K562 (cell line): Measurements from ENCODE around the gene IGF1R. TPM values are rescaled to one million over a fixed set of nuclear protein-coding genes. Genes with fewer than 3 reads are reported as not detected.

ENCODE experiments used
- ATAC-seq: fragments of 200-7000 bp; cut with Tn5 transposase; 3 replicates; pipeline ENCODE4 v1.9.1; 2020; ENCODE audit warnings: moderate library complexity
- BruUV-seq: library from RNA; stranded (reverse); fragments of 400-500 nt; replicated peaks from 2 replicates; lab custom pipeline; 2021; lab: Mats Ljungman, UMichigan
- CTCF ChIA-PET: fragments of 300-600 bp; formaldehyde crosslinking; extraction: SDS; loops from one replicate; lab custom pipeline; 2021; ENCODE audit warnings: low intra/inter-chr PET ratio; lab: Yijun Ruan, JAX
- POLR2A ChIA-PET: fragments of 300-600, 350-650 bp; sonication (Branson Sonifier 250); formaldehyde crosslinking; extraction: SDS; loops from one replicate; lab custom pipeline; 2021; ENCODE audit warnings: antibody characterized with exemption, inconsistent platforms; lab: Yijun Ruan, JAX
- DNase-seq, 4 experiments: peaks; one replicate each; pipeline versions ENCODE4 v3.0.0 to v3.0.0-alpha.2; 2011 to 2018; ENCODE audit warnings: low spot score in 3 of 4, mixed read lengths in 3 of 4; ENCODE audit errors: extremely low read depth in 1 of 4
- FAIRE-seq: peaks from 2 replicates; lab custom pipeline; 2011; peaks lifted over from hg19 to GRCh38; lab: Jason Lieb, UNC
- H2AFZ ChIP-seq: 2 replicates; pipeline ENCODE4 v1.6.0; 2011; ENCODE audit warnings: low read depth, low read length, control low read depth, inconsistent platforms
- H3K27ac ChIP-seq: fragments of 200-600 bp; 3 replicates; pipeline ENCODE4 v1.8.0; 2011; ENCODE audit warnings: low read depth, mild to moderate bottlenecking, control low read depth, inconsistent platforms, low read length, moderate library complexity, mixed read lengths; ENCODE audit errors: extremely low read depth
- H3K27me3 ChIP-seq, 2 experiments: fragments of 300-600 bp in 1 of 2; 2 replicates in 1 of 2; 3 replicates in 1 of 2; pipeline versions ENCODE4 v1.6.0 to v1.8.0; 2011; ENCODE audit warnings: inconsistent platforms in 2 of 2, low read length in 2 of 2, mild to moderate bottlenecking in 1 of 2, mixed read lengths in 1 of 2, moderate library complexity in 1 of 2; ENCODE audit not compliant: control insufficient read depth in 2 of 2, insufficient read depth in 2 of 2
- H3K36me3 ChIP-seq: fragments of 300-600 bp; 3 replicates; pipeline ENCODE4 v1.8.0; 2011; ENCODE audit warnings: mild to moderate bottlenecking, low read length, inconsistent platforms; ENCODE audit not compliant: control insufficient read depth, insufficient read depth
- H3K4me1 ChIP-seq, 2 experiments: fragments of 200-600 bp in 1 of 2; replicated peaks in 1 of 2; 2 replicates in 1 of 2; 3 replicates in 1 of 2; pipeline versions ENCODE4 v1.5.1 to v1.8.0; 2011; ENCODE audit warnings: inconsistent platforms in 2 of 2, low read length in 2 of 2, mild to moderate bottlenecking in 1 of 2, mixed read lengths in 1 of 2, moderate library complexity in 1 of 2; ENCODE audit not compliant: control insufficient read depth in 2 of 2, insufficient read depth in 2 of 2
- H3K4me2 ChIP-seq: 2 replicates; pipeline ENCODE4 v1.6.1; 2011; ENCODE audit warnings: low read length, control low read depth, inconsistent platforms, mixed read lengths; ENCODE audit not compliant: insufficient read depth
- H3K4me3 ChIP-seq: fragments of 200-600 bp; sonication (generic), shearing (Covaris generic); 2 replicates; pipeline ENCODE4 v1.5.1; 2016; ENCODE audit warnings: control low read depth, inconsistent platforms
- H3K79me2 ChIP-seq: fragments of 200-600 bp; 3 replicates; pipeline ENCODE4 v1.8.0; 2011; ENCODE audit warnings: low read length, inconsistent platforms; ENCODE audit not compliant: control insufficient read depth, insufficient read depth
- H3K9ac ChIP-seq, 2 experiments: 2 replicates each; pipeline versions ENCODE4 v1.6.0 to v1.6.1; 2011; ENCODE audit warnings: low read depth in 2 of 2, low read length in 2 of 2, control low read depth in 1 of 2, inconsistent platforms in 1 of 2, mild to moderate bottlenecking in 1 of 2, mixed read lengths in 1 of 2; ENCODE audit not compliant: insufficient read depth in 1 of 2
- H3K9me1 ChIP-seq: one replicate; pipeline ENCODE4 v1.6.0; 2011; ENCODE audit warnings: inconsistent platforms, mild to moderate bottlenecking, low read length, moderate library complexity; ENCODE audit not compliant: control insufficient read depth, insufficient read depth
- H3K9me3 ChIP-seq: replicated peaks from 2 replicates; pipeline ENCODE4 v1.5.1; 2011; ENCODE audit warnings: low read depth, low read length, inconsistent platforms; ENCODE audit not compliant: control insufficient read depth, insufficient read depth
- H4K20me1 ChIP-seq: replicated peaks from 2 replicates; pipeline ENCODE4 v1.6.1; 2011; ENCODE audit warnings: low read length, inconsistent platforms, mixed read lengths; ENCODE audit not compliant: control insufficient read depth, insufficient read depth
- E2F8 ChIP-seq: fragments of 450-650 bp; IDR thresholded peaks from 2 replicates; pipeline ENCODE4 v1.7.1; 2018; ENCODE audit warnings: mild to moderate bottlenecking, low read depth; ENCODE audit not compliant: partially characterized antibody
- EP400 ChIP-seq: fragments of 450-650 bp; IDR thresholded peaks from 2 replicates; pipeline ENCODE4 v1.6.1; 2017; ENCODE audit warnings: antibody characterized with exemption, mild to moderate bottlenecking, moderate library complexity
- FOXK1 ChIP-seq: sonication (generic); formaldehyde crosslinking; IDR thresholded peaks from 2 replicates; pipeline ENCODE4 v1.8.0; 2022; ENCODE audit warnings: missing genetic modification reagents, mild to moderate bottlenecking, borderline replicate concordance
- FOXO4 ChIP-seq: fragments of 450-650 bp; formaldehyde crosslinking; IDR thresholded peaks from 2 replicates; pipeline ENCODE4 v1.4.0; 2020; ENCODE audit warnings: mild to moderate bottlenecking, moderate library complexity
- FUS ChIP-seq: fragments of 200-400 bp; formaldehyde crosslinking; optimal IDR thresholded peaks from 2 replicates; pipeline ENCODE3; 2017; ENCODE audit warnings: low read depth, low read length
- MECOM ChIP-seq: fragments of 250-450 bp; sonication (Bioruptor Pico); IDR thresholded peaks from 2 replicates; pipeline ENCODE4 v1.8.0; 2022; ENCODE audit warnings: inconsistent platforms
- NFXL1 ChIP-seq: fragments of 450-650 bp; formaldehyde crosslinking; IDR thresholded peaks from 2 replicates; pipeline ENCODE4 v1.4.0; 2021; ENCODE audit warnings: mild to moderate bottlenecking
- POLR2B ChIP-seq: fragments of 450-650 bp; IDR thresholded peaks from 2 replicates; pipeline ENCODE4 v1.6.1; 2018; ENCODE audit warnings: low read depth; ENCODE audit not compliant: partially characterized antibody
- RBM15 ChIP-seq: fragments of 200-400 bp; formaldehyde crosslinking; IDR thresholded peaks from 2 replicates; pipeline ENCODE4 v1.6.1; 2018; ENCODE audit warnings: mild to moderate bottlenecking, low read length, moderate library complexity; ENCODE audit not compliant: insufficient read depth
- SIX5 ChIP-seq, 2 experiments: IDR thresholded peaks; 2 replicates each; pipeline ENCODE4 v1.6.1; 2011; ENCODE audit warnings: low read length in 2 of 2, borderline replicate concordance in 1 of 2, low read depth in 1 of 2, mild to moderate bottlenecking in 1 of 2, moderate library complexity in 1 of 2; ENCODE audit not compliant: insufficient read depth in 1 of 2
- SPI1 ChIP-seq: IDR thresholded peaks from 2 replicates; pipeline ENCODE4 v1.6.1; 2011; ENCODE audit warnings: low read depth, low read length, control low read depth, borderline replicate concordance
- TEAD1 ChIP-seq, 2 experiments: fragments of 450-650 bp in 1 of 2; sonication (generic) in 1 of 2; formaldehyde crosslinking; IDR thresholded peaks; 2 replicates each; pipeline versions ENCODE4 v1.4.0 to v1.8.0; 2020 to 2022; ENCODE audit warnings: mild to moderate bottlenecking in 2 of 2, missing genetic modification reagents in 1 of 2
- ZNF561 ChIP-seq: fragments of 450-650 bp; formaldehyde crosslinking; conservative IDR thresholded peaks from 2 replicates; pipeline ENCODE4 v1.4.0; 2020; ENCODE audit warnings: mild to moderate bottlenecking, moderate library complexity
- WGBS: fragments of 100-300 bp; shearing (Covaris generic); methylation state at CpG from one replicate; pipeline ENCODE4 v1.1.6; 2016; ENCODE audit warnings: low coverage, mixed read lengths; ENCODE audit not compliant: insufficient coverage; ENCODE audit errors: missing lambda C conversion rate; 5-methylcytosine and 5-hydroxymethylcytosine counted together
- in situ Hi-C: fragments of 300-500 bp; cut with MboI; formaldehyde crosslinking; loops from 4 replicates; pipeline ENCODE4 v1.15.0; 2018; ENCODE audit warnings: inconsistent platforms, mixed read lengths
- intact Hi-C: fragments of 100-400 bp; cut with micrococcal nuclease; formaldehyde crosslinking; loops from 2 replicates; pipeline ENCODE4 v1.14.2; 2022
- polyA plus RNA-seq, 8 experiments: library from polyadenylated mRNA; depleted of rRNA in 4 of 8; stranded (reverse) in 5 of 8; unstranded in 3 of 8; fragments of >200 nt; fragmentation: Nextera tagmentation in 2 of 8; fragmentation: Illumina TruSeq in 1 of 8; extraction: Ambion mirVana in 2 of 8; extraction: Trizol in 1 of 8; gene quantifications; 2 replicates each; pipeline versions ENCODE4 v1.2.1 to v1.2.3, GENCODE V29; 2011 to 2014; ENCODE audit warnings: inconsistent platforms in 1 of 8, missing spikeins in 1 of 8
- total RNA-seq, 7 experiments: library from RNA; depleted of rRNA in 6 of 7; stranded (reverse); fragments of >200 nt in 6 of 7; fragmentation: Illumina TruSeq in 2 of 7; extraction: Trizol in 2 of 7; gene quantifications; 2 replicates each; pipeline versions ENCODE4 v1.2.1 to v1.2.3, GENCODE V29; 2011 to 2021; ENCODE audit warnings: low replicate concordance in 1 of 7
- TF ChIP-seq, protein P1 (sequence below), 2 experiments: fragments of 450-650 bp; conservative IDR thresholded peaks; 2 replicates each; pipeline ENCODE4 v1.6.1; 2017; ENCODE audit warnings: mild to moderate bottlenecking in 2 of 2, moderate library complexity in 2 of 2

IGF1R gene
- total and polyA plus RNA-seq, 9 of the 15 experiments (the other 6 are each of a cell fraction or from before 2014, with no cell fraction given) = 0.35 to 8.0 (median 1.6) TPM

- TF ChIP-seq ZNF561 = no peak
- TF ChIP-seq TEAD1 (CRISPR knock-in tag; IDR thresholded peaks at IDR 0.05) = no peak
Observed at GRCh38 chr15:98722645-98723044, 74.3 kb downstream of the IGF1R start (continued).

GRCh38 chr15:98723195-98723594, 74.9 kb downstream of the IGF1R start:
- BruUV-seq = no TSS peak
- DNase-seq (no peak), FAIRE-seq (no peak), ATAC-seq (no peak)
- WGBS = 0% methylated on average over 3 of the region's 3 CpGs
- no peak overlapping the region for H3K4me2 ChIP-seq
- H3K27ac ChIP-seq = no peak overlapping the region
- no peaks in the 10 kb centered on the region for H3K9me1 ChIP-seq
- peaks cover 32% of the 10 kb centered on the region for H4K20me1 ChIP-seq
- intact Hi-C loops (no loop called here), in situ Hi-C loops (no loop called here)
- no peaks in the 10 kb centered on the region for H3K9me3 ChIP-seq
- no peaks in the 10 kb centered on the region for H3K79me2 ChIP-seq
- H2AFZ ChIP-seq = no peak overlapping the region
- H3K4me3 ChIP-seq = no peak overlapping the region
- no peaks in the 10 kb centered on the region for H3K4me1 ChIP-seq
- H3K36me3 ChIP-seq = no peaks in the 10 kb centered on the region
- ChIA-PET CTCF (no interaction called here), POLR2A (no interaction called here)
- H3K9ac ChIP-seq = no peak overlapping the region
- H3K27me3 ChIP-seq = peaks cover 4 to 36% of the 10 kb centered on the region in 2 experiments; a peak in 4 of 5 replicates
- TF ChIP-seq EP400 = no peak
- TF ChIP-seq, protein P1, sequence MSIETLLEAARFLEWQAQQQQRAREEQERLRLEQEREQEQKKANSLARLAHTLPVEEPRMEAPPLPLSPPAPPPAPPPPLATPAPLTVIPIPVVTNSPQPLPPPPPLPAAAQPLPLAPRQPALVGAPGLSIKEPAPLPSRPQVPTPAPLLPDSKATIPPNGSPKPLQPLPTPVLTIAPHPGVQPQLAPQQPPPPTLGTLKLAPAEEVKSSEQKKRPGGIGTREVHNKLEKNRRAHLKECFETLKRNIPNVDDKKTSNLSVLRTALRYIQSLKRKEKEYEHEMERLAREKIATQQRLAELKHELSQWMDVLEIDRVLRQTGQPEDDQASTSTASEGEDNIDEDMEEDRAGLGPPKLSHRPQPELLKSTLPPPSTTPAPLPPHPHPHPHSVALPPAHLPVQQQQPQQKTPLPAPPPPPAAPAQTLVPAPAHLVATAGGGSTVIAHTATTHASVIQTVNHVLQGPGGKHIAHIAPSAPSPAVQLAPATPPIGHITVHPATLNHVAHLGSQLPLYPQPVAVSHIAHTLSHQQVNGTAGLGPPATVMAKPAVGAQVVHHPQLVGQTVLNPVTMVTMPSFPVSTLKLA (conservative IDR thresholded peaks at IDR 0.05) = no peak
- no peak for TF ChIP-seq FUS
- no peak for TF ChIP-seq NFXL1 (CRISPR knock-in tag)
- no peak for TF ChIP-seq RBM15
- no peak for TF ChIP-seq POLR2B
- no peak for TF ChIP-seq SPI1
- TF ChIP-seq E2F8 = no peak
- TF ChIP-seq MECOM (CRISPR knock-in tag) = no peak
- TF ChIP-seq SIX5 (IDR thresholded peaks at IDR 0.05; ENCODE audit: borderline replicate concordance in 1 of 2, insufficient read depth in 1 of 2, low read depth in 1 of 2, low read length in 2 of 2) = no peak
- no peak for TF ChIP-seq FOXK1
- no peak for TF ChIP-seq FOXO4 (CRISPR knock-in tag)
